ENCODE data around the gene ZBTB7C. TPM values are rescaled to one million over a fixed set of nuclear protein-coding genes. Genes with fewer than 3 reads are reported as not detected.

ZBTB7C gene
- polyA plus RNA-seq, 2 of the 4 experiments (the other 2 are of a cell fraction) = 0.10 to 0.12 TPM

DNA sequence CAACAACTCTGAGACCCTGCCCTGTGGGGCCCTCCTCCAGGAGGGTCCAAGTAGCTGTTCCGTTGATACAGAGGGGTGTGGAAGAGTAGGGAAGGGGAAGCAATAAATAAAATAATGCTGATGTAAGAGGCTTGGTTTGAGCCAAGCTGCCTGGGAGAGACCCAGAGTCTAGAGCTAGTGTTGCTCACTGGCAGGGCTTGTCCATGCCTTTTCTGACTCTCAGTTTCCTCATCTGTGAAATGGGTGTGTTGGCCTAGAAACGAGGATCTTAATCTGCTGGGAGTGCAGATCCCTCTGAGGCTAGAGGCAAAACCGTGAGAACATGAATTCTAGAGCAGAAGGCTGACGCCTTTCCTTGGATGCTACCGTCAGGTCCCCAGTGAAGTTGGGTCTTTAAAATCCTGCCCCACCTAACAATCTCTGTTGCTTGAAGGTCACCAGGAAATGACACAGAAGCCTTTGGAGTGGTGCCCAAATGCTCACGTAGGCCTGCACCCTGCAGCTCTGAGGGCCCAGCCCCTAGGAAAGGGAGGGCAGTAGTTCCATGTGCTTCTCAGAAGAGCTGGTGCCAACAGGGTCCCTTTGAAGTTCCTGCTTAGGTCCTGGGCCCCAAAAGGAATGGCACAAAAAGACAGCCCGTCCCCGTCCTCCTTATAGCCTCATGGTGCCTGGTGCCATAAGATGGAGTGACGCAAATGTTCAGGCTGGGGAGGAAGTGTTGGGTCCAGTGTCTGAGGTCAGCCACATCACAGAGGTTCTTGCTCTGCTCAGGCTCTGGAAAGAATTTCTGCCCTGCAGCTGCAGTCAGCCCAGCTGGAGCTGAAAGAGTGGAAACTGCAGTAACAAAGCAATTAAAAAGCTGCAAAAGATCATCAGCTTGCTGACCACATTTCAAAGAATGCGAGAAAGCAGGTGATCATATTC lies 405.5 kb downstream of the ZBTB7C start (continued):
- TF ChIP-seq BHLHE40 (IDR thresholded peaks at IDR 0.05; ENCODE audit: low read depth, low read length) = no peak
- TF ChIP-seq HDAC2 (IDR thresholded peaks at IDR 0.05) = no peak
- TF ChIP-seq FOSL2 (IDR thresholded peaks at IDR 0.05) = no peak
- peak; percentile 72 for TF ChIP-seq FOSL2 (CRISPR knock-in tag; IDR thresholded peaks at IDR 0.05)
- peak; percentile 72 to 86 for TF ChIP-seq JUN (IDR thresholded peaks at IDR 0.05)
- no peak for TF ChIP-seq TFCP2L1 (CRISPR knock-in tag; IDR thresholded peaks at IDR 0.05)
- TF ChIP-seq, protein P1, sequence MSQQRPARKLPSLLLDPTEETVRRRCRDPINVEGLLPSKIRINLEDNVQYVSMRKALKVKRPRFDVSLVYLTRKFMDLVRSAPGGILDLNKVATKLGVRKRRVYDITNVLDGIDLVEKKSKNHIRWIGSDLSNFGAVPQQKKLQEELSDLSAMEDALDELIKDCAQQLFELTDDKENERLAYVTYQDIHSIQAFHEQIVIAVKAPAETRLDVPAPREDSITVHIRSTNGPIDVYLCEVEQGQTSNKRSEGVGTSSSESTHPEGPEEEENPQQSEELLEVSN (IDR thresholded peaks at IDR 0.05; ENCODE audit: borderline replicate concordance, low read depth) = peak; percentile 84; the same call in 1 of the 2 replicates
- peak; percentile 99 for TF ChIP-seq RCOR1 (IDR thresholded peaks at IDR 0.05; ENCODE audit: low read depth, low read length)
- TF ChIP-seq HEYL (CRISPR knock-in tag; IDR thresholded peaks at IDR 0.05) = no peak; the same call in 1 of the 2 replicates
- 0 out of 2 replicates have a peak, but pooled peaks have one; percentile 37 for TF ChIP-seq HOXA7 (CRISPR knock-in tag; IDR thresholded peaks at IDR 0.05)
- peak; percentile 85 for TF ChIP-seq HOXB5 (CRISPR knock-in tag; IDR thresholded peaks at IDR 0.05)

- no peak for FAIRE-seq
- H3K9me3 ChIP-seq = peaks cover 35% of the 10 kb centered on the region
- H3K27ac ChIP-seq = peak overlapping the region; percentile 99
- POLR2A ChIA-PET = interaction anchor here (1.2 to 4.1 kb wide), 4 partner anchors 12 to 73 kb away, joined by 3 to 46 read pairs (median 10); partner anchors contain the start of gene SMAD2
- peaks cover 49% of the 10 kb centered on the region for H3K4me1 ChIP-seq
- 0% methylated on average over 1 of the region's 5 CpGs for WGBS (ENCODE audit: missing lambda C conversion rate)
- peak; percentile 72 to 97 for DNase-seq (ENCODE audit: low read depth in 1 of 2, low spot score in 1 of 2)
- CTCF ChIA-PET = interaction anchor here (1.1 to 3.0 kb wide), 9 partner anchors 8 to 170 kb away, joined by 3 to 9 read pairs (median 4); partner anchors contain the start of gene SMAD2
- peak overlapping the region; percentile 84 for H3K4me2 ChIP-seq
- ATAC-seq = peak; percentile 83 to 90
- 0 out of 3 replicates have a peak overlapping the region, but pooled peaks have one; percentile 18 for H3K4me3 ChIP-seq
- TF ChIP-seq HES2 (IDR thresholded peaks at IDR 0.05) (peak; percentile 53; the same call in 1 of the 2 replicates), MAZ (IDR thresholded peaks at IDR 0.05; ENCODE audit: borderline replicate concordance, low read depth, low read length) (0 out of 2 replicates have a peak, but pooled peaks have one; percentile 61), RNF2 (IDR thresholded peaks at IDR 0.05; ENCODE audit: borderline replicate concordance, low read depth) (no peak), ZSCAN20 (CRISPR knock-in tag; IDR thresholded peaks at IDR 0.05) (peak; percentile 94), HOXB5 (CRISPR knock-in tag; IDR thresholded peaks at IDR 0.05) (peak; percentile 98), POLR2AphosphoS2 (conservative IDR thresholded peaks at IDR 0.05; ENCODE audit: low read length) (no peak), EP300 (IDR thresholded peaks at IDR 0.05) (peak; percentile 99 to 100), RCOR1 (IDR thresholded peaks at IDR 0.05; ENCODE audit: low read depth, low read length) (no peak), CTCF (IDR thresholded peaks at IDR 0.05) (no peak), ZFP36 (IDR thresholded peaks at IDR 0.05; ENCODE audit: borderline replicate concordance, partially characterized antibody) (no peak), EHF (CRISPR knock-in tag; IDR thresholded peaks at IDR 0.05) (peak; percentile 95), KDM5A (IDR thresholded peaks at IDR 0.05) (no peak), RAD21 (conservative IDR thresholded peaks at IDR 0.05 in 1 of 2, IDR thresholded peaks at IDR 0.05 in 1 of 2) (peak; percentile 15 to 57; a peak in 4 of 5 replicates), CBX8 (IDR thresholded peaks at IDR 0.05) (no peak), ESRRA (IDR thresholded peaks at IDR 0.05; ENCODE audit: borderline replicate concordance, low read length) (no peak), NFE2L2 (conservative IDR thresholded peaks at IDR 0.05; ENCODE audit: low read length) (no peak), SREBF2 (IDR thresholded peaks at IDR 0.05) (no peak), ZC3H11A (IDR thresholded peaks at IDR 0.05) (no peak), FOXS1 (CRISPR knock-in tag; IDR thresholded peaks at IDR 0.05) (peak; percentile 91), FOSL2 (IDR thresholded peaks at IDR 0.05) (peak; percentile 57; the same call in 1 of the 2 replicates), FOSL2 (CRISPR knock-in tag; IDR thresholded peaks at IDR 0.05) (peak; percentile 93), TP53 (CRISPR knock-in tag; IDR thresholded peaks at IDR 0.05) (peak; percentile 93), ZNF302 (CRISPR knock-in tag; IDR thresholded peaks at IDR 0.05) (peak; percentile 85; the same call in 1 of the 2 replicates), MYC (IDR thresholded peaks at IDR 0.05; ENCODE audit: borderline replicate concordance, low read length) (peak; percentile 54; the same call in 1 of the 2 replicates)
- TF ChIP-seq, protein P2, sequence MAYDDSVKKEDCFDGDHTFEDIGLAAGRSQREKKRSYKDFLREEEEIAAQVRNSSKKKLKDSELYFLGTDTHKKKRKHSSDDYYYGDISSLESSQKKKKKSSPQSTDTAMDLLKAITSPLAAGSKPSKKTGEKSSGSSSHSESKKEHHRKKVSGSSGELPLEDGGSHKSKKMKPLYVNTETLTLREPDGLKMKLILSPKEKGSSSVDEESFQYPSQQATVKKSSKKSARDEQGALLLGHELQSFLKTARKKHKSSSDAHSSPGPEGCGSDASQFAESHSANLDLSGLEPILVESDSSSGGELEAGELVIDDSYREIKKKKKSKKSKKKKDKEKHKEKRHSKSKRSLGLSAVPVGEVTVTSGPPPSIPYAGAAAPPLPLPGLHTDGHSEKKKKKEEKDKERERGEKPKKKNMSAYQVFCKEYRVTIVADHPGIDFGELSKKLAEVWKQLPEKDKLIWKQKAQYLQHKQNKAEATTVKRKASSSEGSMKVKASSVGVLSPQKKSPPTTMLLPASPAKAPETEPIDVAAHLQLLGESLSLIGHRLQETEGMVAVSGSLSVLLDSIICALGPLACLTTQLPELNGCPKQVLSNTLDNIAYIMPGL (CRISPR knock-in tag; IDR thresholded peaks at IDR 0.05; ENCODE audit: borderline replicate concordance) = no peak
- TF ChIP-seq, protein P3, sequence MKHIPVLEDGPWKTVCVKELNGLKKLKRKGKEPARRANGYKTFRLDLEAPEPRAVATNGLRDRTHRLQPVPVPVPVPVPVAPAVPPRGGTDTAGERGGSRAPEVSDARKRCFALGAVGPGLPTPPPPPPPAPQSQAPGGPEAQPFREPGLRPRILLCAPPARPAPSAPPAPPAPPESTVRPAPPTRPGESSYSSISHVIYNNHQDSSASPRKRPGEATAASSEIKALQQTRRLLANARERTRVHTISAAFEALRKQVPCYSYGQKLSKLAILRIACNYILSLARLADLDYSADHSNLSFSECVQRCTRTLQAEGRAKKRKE (CRISPR knock-in tag; IDR thresholded peaks at IDR 0.05; ENCODE audit: low read depth) = peak; percentile 96
Measured at GRCh38 chr18:48002933-48003365, 406.2 kb downstream of the ZBTB7C start.

All from A549 (cell line).